ENCODE results near the gene DCAF11. TPM values are rescaled to one million over a fixed set of nuclear protein-coding genes. Genes with fewer than 3 reads are reported as not detected.
A peak's percentile ranks its signal among the peaks of the same experiment; 100 is the strongest.

Gene DCAF11
- total and polyA plus RNA-seq, 2 of the 8 experiments (the other 6 are each of a cell fraction or from before 2014, with no cell fraction given) = 60.4 to 63.6 TPM

DNA sequence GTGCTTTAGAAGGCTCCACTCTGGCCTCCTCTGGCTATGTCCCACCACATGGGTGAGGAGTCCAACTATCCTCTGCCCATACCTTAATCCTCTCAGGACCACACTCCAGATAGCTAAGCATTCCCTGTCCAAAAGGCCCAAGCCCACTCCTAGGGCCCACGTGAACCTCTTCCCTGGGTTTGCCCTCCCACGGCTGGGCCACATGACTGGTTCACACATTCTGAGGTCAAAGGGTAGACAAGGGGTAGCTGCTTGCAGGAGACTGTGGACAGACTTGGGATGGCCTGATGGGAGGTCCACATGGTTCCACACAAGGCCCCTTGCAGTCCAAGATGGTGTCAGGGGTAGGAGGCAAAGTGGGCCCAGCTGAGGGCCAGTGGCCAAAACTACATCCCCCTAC is 26.5 kb upstream of the DCAF11 start:
- Histone ChIP-seq H3K9ac (replicated peaks in 1 of 4; ENCODE audit: extremely low read depth in 1 of 4, low read depth in 3 of 4, low read length in 3 of 4) (no peak overlapping the region), H3K4ac (replicated peaks; ENCODE audit: insufficient read length, low read depth, low read length) (no peak overlapping the region), H3K14ac (ENCODE audit: insufficient read length) (no peak overlapping the region), H3K9me3 (ENCODE audit: insufficient read depth in 2 of 2, low read depth in 1 of 2, low read length in 1 of 2) (no peaks in the 10 kb centered on the region), H3K56ac (replicated peaks; ENCODE audit: insufficient read length, low read depth, low read length) (no peak overlapping the region), H3K27me3 (replicated peaks in 1 of 4; ENCODE audit: control insufficient read depth in 3 of 4, extremely low read depth in 1 of 4, insufficient read depth in 3 of 4, low read length in 3 of 4) (no peaks in the 10 kb centered on the region; a peak in 1 of 7 replicates), H2BK12ac (ENCODE audit: low read depth, low read length) (peak overlapping the region; percentile 10; the same call in 1 of the 2 replicates), H3K18ac (ENCODE audit: extremely low read depth, low read length) (no peak overlapping the region), H3K79me2 (ENCODE audit: control insufficient read depth in 1 of 2, insufficient read depth in 2 of 2, low read length in 2 of 2) (no peaks in the 10 kb centered on the region), H4K91ac (replicated peaks; ENCODE audit: insufficient read length, low read length) (no peak overlapping the region), H2AFZ (ENCODE audit: low read length) (no peak overlapping the region), H2BK120ac (replicated peaks; ENCODE audit: low read depth, low read length) (no peak overlapping the region), H2BK20ac (ENCODE audit: low read length) (no peak overlapping the region), H3K4me2 (ENCODE audit: insufficient read depth in 1 of 2, low read depth in 2 of 2, low read length in 2 of 2) (no peak overlapping the region), H3K4me1 (replicated peaks in 1 of 4; ENCODE audit: control insufficient read depth in 3 of 4, insufficient read depth in 4 of 4, low read length in 3 of 4) (peaks cover 0 to 2% (median under 1%) of the 10 kb centered on the region in 4 experiments; a peak in 2 of 7 replicates), H2BK15ac (ENCODE audit: low read length) (0 out of 2 replicates have a peak overlapping the region, but pooled peaks have one; percentile 1), H3K27ac (ENCODE audit: low read depth, low read length) (no peak overlapping the region), H3K4me3 (ENCODE audit: extremely low read depth in 1 of 4, insufficient read depth in 2 of 4, low read depth in 3 of 4, low read length in 4 of 4) (no peak overlapping the region), H3K23ac (ENCODE audit: insufficient read length) (no peak overlapping the region), H3K23me2 (ENCODE audit: low read depth, low read length) (no peaks in the 10 kb centered on the region), H4K20me1 (replicated peaks in 1 of 2; ENCODE audit: control insufficient read depth in 1 of 2, insufficient read depth in 2 of 2, low read length in 2 of 2) (no peaks in the 10 kb centered on the region), H2AK5ac (ENCODE audit: low read depth, low read length) (no peak overlapping the region), H3K36me3 (ENCODE audit: control insufficient read depth in 2 of 4, insufficient read depth in 4 of 4, low read length in 3 of 4) (no peaks in the 10 kb centered on the region), H3K79me1 (ENCODE audit: low read depth, low read length) (no peaks in the 10 kb centered on the region), H4K8ac (ENCODE audit: extremely low read depth, insufficient read depth, low read length) (no peak overlapping the region), H2BK5ac (ENCODE audit: low read depth, low read length) (no peak overlapping the region), H4K5ac (ENCODE audit: insufficient read length, low read depth, low read length) (no peak overlapping the region)
- no peak for DNase-seq (ENCODE audit: low read depth in 1 of 2, low spot score in 2 of 2)
- TF ChIP-seq BRCA1 (IDR thresholded peaks at IDR 0.05; ENCODE audit: low read depth, low read length) = no peak
- no peak for TF ChIP-seq RFX5 (IDR thresholded peaks at IDR 0.05; ENCODE audit: borderline replicate concordance, low read depth, low read length)
- TF ChIP-seq SIN3A (conservative IDR thresholded peaks at IDR 0.05 in 1 of 2, IDR thresholded peaks at IDR 0.05 in 1 of 2; ENCODE audit: low read depth in 1 of 2, low read length in 2 of 2) = no peak
- no peak for TF ChIP-seq TAF1 (IDR thresholded peaks at IDR 0.05; ENCODE audit: low read depth, low read length)
- TF ChIP-seq SP2 (IDR thresholded peaks at IDR 0.05; ENCODE audit: low read length) = no peak
- WGBS, 2 experiments (ENCODE audit: extremely low coverage in 1 of 2, insufficient coverage in 1 of 2, insufficient read length in 1 of 2, insufficient replicate concordance in 2 of 2, low coverage in 1 of 2, low lambda C conversion rate in 2 of 2, missing lambda C conversion rate in 1 of 2) = 89% methylated on average over 2 of the region's 2 CpGs; no CpG with 5 or more reads in 1 of the 2 experiments
- POLR2A ChIA-PET (ENCODE audit: partially characterized antibody) = interaction anchor here (1.3 to 23.9 kb wide), 3 partner anchors 15 to 27 kb away, joined by 3 to 626 read pairs (median 259); partner anchors contain the start of gene CPNE6
- FAIRE-seq = no peak
- CTCF ChIA-PET (ENCODE audit: partially characterized antibody) = interaction anchor here (0.6 to 12.8 kb wide), 7 partner anchors 11 to 721 kb away, joined by 3 to 316 read pairs (median 5); partner anchors contain the start of genes CARMIL3, CPNE6 and PSME1

Data from H1 (cell line).